SK-N-SH treated with all-trans-retinoic acid at 6 μM for 48 hours (cell line): ENCODE results near the gene PCSK2.

Source experiments
- ATAC-seq: fragments of 200-7000 bp; cut with Tn5 transposase; 3 replicates; pipeline ENCODE4 v1.9.1; 2020; ENCODE audit warnings: mild to moderate bottlenecking, moderate library complexity
- BACH2 ChIP-seq: fragments of 250-450 bp; sonication (Bioruptor Pico); IDR thresholded peaks from 2 replicates; pipeline ENCODE4 v1.9.0; 2021; ENCODE audit warnings: mild to moderate bottlenecking, borderline replicate concordance
- CSDC2 ChIP-seq: fragments of 250-450 bp; sonication (Bioruptor Pico); IDR thresholded peaks from 2 replicates; pipeline ENCODE4 v1.5.0; 2020; ENCODE audit warnings: mild to moderate bottlenecking, moderate library complexity
- ESRRG ChIP-seq: fragments of 250-450 bp; sonication (Bioruptor Pico); IDR thresholded peaks from 2 replicates; pipeline ENCODE4 v1.6.1; 2021; ENCODE audit warnings: mild to moderate bottlenecking
- GLIS3 ChIP-seq: fragments of 250-450 bp; sonication (Bioruptor Pico); IDR thresholded peaks from 2 replicates; pipeline ENCODE4 v1.5.0; 2020; ENCODE audit warnings: mild to moderate bottlenecking, moderate library complexity
- OSR1 ChIP-seq: fragments of 250-450 bp; sonication (Bioruptor Pico); IDR thresholded peaks from 2 replicates; pipeline ENCODE4 v1.8.0; 2022; ENCODE audit warnings: moderate library complexity, mild to moderate bottlenecking, inconsistent platforms
- PPARA ChIP-seq: fragments of 250-450 bp; sonication (Bioruptor Pico); IDR thresholded peaks from 2 replicates; pipeline ENCODE4 v1.5.0; 2020; ENCODE audit warnings: mild to moderate bottlenecking, borderline replicate concordance
- RARB ChIP-seq: fragments of 250-450 bp; sonication (Bioruptor Pico); IDR thresholded peaks from 2 replicates; pipeline ENCODE4 v1.8.0; 2021; ENCODE audit warnings: mild to moderate bottlenecking, moderate library complexity
- TOX ChIP-seq: fragments of 250-450 bp; sonication (Bioruptor Pico); IDR thresholded peaks from 2 replicates; pipeline ENCODE4 v1.8.0; 2021; ENCODE audit warnings: mild to moderate bottlenecking, moderate library complexity, borderline replicate concordance
- ZC3H10 ChIP-seq: fragments of 250-450 bp; sonication (Bioruptor Pico); IDR thresholded peaks from 2 replicates; pipeline ENCODE4 v1.5.1; 2021; ENCODE audit warnings: mild to moderate bottlenecking, moderate library complexity
- ZFP3 ChIP-seq: fragments of 250-450 bp; sonication (Bioruptor Pico); IDR thresholded peaks from 2 replicates; pipeline ENCODE4 v1.5.0; 2020; ENCODE audit warnings: mild to moderate bottlenecking, moderate library complexity
- ZFP30 ChIP-seq: fragments of 450-650 bp; formaldehyde crosslinking; IDR thresholded peaks from 2 replicates; pipeline ENCODE4 v1.5.0; 2022; ENCODE audit warnings: mild to moderate bottlenecking, moderate library complexity
- ZNF70 ChIP-seq: fragments of 450-650 bp; formaldehyde crosslinking; IDR thresholded peaks from 2 replicates; pipeline ENCODE4 v1.5.0; 2020; ENCODE audit warnings: mild to moderate bottlenecking, moderate library complexity
- ZNF8 ChIP-seq: fragments of 450-650 bp; formaldehyde crosslinking; IDR thresholded peaks from 2 replicates; pipeline ENCODE4 v1.5.0; 2020; ENCODE audit warnings: mild to moderate bottlenecking, moderate library complexity
- TF ChIP-seq, protein P1 (sequence below): fragments of 250-450 bp; sonication (Bioruptor Pico); IDR thresholded peaks from 2 replicates; pipeline ENCODE4 v1.8.0; 2021; ENCODE audit warnings: low read depth, mild to moderate bottlenecking, moderate library complexity, borderline replicate concordance
- TF ChIP-seq, protein P2 (sequence below): fragments of 250-450 bp; sonication (Bioruptor Pico); IDR thresholded peaks from 2 replicates; pipeline ENCODE4 v1.8.0; 2020; ENCODE audit warnings: mild to moderate bottlenecking, moderate library complexity, borderline replicate concordance
- TF ChIP-seq, protein P3 (sequence below): fragments of 250-450 bp; sonication (Bioruptor Pico); IDR thresholded peaks from 2 replicates; pipeline ENCODE4 v1.5.0; 2020; ENCODE audit warnings: mild to moderate bottlenecking, moderate library complexity
- TF ChIP-seq, protein P4 (sequence below): fragments of 250-450 bp; sonication (Bioruptor Pico); IDR thresholded peaks from 2 replicates; pipeline ENCODE4 v1.5.1; 2021; ENCODE audit warnings: mild to moderate bottlenecking, moderate library complexity

PCSK2 gene

DNA sequence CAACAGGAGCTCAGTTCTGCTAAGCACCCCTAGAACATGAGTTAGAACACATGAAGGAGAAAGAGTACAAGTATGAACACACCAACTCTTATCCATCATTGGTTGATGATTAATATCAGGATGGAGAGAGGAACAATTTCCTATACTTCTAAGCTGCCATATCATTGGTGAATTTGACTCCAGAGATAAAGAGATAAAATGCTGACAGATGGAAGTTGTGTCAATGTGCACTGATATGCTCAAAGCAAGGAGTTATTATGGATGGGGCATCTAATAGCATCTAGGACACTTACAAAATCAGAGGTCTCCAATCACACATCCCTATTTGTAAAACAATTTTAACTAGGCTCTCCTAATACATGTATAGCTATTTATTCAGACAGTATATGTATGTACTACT, 159.0 kb downstream of the PCSK2 start:
- TF ChIP-seq OSR1 (CRISPR knock-in tag) (no peak), ZFP3 (CRISPR knock-in tag) (no peak), ZNF8 (CRISPR knock-in tag) (no peak), CSDC2 (CRISPR knock-in tag) (no peak), ZFP30 (no peak), RARB (CRISPR knock-in tag) (no peak)
- TF ChIP-seq, protein P1, sequence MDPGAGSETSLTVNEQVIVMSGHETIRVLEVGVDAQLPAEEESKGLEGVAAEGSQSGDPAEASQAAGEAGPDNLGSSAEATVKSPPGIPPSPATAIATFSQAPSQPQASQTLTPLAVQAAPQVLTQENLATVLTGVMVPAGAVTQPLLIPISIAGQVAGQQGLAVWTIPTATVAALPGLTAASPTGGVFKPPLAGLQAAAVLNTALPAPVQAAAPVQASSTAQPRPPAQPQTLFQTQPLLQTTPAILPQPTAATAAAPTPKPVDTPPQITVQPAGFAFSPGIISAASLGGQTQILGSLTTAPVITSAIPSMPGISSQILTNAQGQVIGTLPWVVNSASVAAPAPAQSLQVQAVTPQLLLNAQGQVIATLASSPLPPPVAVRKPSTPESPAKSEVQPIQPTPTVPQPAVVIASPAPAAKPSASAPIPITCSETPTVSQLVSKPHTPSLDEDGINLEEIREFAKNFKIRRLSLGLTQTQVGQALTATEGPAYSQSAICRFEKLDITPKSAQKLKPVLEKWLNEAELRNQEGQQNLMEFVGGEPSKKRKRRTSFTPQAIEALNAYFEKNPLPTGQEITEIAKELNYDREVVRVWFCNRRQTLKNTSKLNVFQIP (CRISPR knock-in tag), result no peak
- TF ChIP-seq, protein P2, sequence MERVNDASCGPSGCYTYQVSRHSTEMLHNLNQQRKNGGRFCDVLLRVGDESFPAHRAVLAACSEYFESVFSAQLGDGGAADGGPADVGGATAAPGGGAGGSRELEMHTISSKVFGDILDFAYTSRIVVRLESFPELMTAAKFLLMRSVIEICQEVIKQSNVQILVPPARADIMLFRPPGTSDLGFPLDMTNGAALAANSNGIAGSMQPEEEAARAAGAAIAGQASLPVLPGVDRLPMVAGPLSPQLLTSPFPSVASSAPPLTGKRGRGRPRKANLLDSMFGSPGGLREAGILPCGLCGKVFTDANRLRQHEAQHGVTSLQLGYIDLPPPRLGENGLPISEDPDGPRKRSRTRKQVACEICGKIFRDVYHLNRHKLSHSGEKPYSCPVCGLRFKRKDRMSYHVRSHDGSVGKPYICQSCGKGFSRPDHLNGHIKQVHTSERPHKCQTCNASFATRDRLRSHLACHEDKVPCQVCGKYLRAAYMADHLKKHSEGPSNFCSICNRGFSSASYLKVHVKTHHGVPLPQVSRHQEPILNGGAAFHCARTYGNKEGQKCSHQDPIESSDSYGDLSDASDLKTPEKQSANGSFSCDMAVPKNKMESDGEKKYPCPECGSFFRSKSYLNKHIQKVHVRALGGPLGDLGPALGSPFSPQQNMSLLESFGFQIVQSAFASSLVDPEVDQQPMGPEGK (CRISPR knock-in tag), result no peak
- TF ChIP-seq, protein P3, sequence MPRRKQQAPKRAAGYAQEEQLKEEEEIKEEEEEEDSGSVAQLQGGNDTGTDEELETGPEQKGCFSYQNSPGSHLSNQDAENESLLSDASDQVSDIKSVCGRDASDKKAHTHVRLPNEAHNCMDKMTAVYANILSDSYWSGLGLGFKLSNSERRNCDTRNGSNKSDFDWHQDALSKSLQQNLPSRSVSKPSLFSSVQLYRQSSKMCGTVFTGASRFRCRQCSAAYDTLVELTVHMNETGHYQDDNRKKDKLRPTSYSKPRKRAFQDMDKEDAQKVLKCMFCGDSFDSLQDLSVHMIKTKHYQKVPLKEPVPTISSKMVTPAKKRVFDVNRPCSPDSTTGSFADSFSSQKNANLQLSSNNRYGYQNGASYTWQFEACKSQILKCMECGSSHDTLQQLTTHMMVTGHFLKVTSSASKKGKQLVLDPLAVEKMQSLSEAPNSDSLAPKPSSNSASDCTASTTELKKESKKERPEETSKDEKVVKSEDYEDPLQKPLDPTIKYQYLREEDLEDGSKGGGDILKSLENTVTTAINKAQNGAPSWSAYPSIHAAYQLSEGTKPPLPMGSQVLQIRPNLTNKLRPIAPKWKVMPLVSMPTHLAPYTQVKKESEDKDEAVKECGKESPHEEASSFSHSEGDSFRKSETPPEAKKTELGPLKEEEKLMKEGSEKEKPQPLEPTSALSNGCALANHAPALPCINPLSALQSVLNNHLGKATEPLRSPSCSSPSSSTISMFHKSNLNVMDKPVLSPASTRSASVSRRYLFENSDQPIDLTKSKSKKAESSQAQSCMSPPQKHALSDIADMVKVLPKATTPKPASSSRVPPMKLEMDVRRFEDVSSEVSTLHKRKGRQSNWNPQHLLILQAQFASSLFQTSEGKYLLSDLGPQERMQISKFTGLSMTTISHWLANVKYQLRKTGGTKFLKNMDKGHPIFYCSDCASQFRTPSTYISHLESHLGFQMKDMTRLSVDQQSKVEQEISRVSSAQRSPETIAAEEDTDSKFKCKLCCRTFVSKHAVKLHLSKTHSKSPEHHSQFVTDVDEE, result no peak
- no peak for ATAC-seq

DNA sequence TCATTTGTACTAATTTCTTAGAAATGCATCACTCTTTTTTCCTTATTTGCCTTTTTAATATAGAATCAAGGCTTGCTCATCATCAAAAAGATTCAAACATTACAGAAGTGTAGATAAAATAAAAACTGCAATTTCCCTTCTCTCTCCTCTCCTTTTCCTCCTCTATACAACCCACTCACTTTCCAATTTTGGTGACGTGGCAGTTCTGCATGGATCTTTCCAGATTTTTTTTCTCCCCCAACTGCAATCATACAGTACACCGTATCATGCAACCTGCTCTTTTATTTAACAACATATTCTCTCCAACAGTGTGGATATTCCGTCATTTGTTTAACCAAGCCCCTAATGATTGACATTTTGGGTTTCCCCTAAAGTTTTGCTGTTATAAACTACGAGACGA, 163.8 kb downstream of the PCSK2 start:
- TF ChIP-seq ESRRG (CRISPR knock-in tag), result no peak
- TF ChIP-seq GLIS3 (CRISPR knock-in tag), result no peak
- no peak for TF ChIP-seq ZNF8 (CRISPR knock-in tag)
- ATAC-seq, result no peak

DNA sequence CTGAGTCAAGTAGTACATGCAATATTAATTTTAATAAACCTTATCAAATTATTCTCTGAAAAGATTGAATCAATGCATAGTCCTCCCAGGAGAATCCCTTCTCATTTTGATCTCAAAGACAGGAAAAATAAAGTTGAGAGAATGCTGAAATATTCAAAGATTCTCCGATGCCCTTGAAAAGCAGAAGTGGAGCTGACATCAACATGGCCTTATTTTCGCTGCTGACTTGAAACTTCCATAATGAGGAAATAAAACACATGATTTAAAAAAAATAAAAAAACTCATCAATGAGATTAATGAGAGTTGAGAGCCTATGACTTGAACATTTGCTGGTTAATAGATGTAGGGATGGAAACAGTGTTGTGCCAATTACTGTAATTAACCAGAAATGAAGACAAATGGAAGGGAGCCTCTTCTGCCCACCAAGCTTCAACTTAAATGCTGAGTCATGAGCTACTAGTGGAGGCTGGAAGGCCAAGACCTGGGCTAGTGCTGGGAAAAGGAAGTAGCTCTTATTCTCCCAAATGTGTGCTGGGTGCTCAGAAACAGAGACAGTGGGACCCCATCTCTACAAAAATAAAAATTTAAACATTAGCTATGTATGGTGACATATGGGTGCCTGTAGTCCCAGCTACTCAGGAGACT, 164.4 kb downstream of the PCSK2 start:
- no peak for ATAC-seq
- TF ChIP-seq ESRRG (CRISPR knock-in tag) (no peak), OSR1 (CRISPR knock-in tag) (no peak)

DNA sequence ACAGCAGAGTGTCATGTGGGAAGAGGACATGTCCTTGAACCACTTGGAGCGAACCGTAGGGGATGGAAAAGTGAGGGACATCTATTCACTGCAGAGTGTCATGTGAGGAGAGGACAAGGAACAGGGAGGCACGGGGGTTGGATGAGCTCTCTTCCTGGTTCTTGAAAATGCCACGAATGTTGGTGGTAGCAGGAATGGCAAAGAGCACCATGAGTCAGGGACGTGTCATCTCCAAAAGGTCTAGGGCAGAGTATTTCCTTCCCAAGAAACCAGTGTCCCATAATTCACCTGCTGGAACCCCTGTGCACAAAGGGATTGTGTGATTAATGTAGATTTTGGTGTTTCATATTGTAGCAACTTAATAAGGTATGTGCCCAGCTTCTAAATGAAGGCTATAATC, 167.6 kb downstream of the PCSK2 start:
- no peak for TF ChIP-seq BACH2 (CRISPR knock-in tag)
- no peak for TF ChIP-seq ZC3H10
- TF ChIP-seq, protein P4, sequence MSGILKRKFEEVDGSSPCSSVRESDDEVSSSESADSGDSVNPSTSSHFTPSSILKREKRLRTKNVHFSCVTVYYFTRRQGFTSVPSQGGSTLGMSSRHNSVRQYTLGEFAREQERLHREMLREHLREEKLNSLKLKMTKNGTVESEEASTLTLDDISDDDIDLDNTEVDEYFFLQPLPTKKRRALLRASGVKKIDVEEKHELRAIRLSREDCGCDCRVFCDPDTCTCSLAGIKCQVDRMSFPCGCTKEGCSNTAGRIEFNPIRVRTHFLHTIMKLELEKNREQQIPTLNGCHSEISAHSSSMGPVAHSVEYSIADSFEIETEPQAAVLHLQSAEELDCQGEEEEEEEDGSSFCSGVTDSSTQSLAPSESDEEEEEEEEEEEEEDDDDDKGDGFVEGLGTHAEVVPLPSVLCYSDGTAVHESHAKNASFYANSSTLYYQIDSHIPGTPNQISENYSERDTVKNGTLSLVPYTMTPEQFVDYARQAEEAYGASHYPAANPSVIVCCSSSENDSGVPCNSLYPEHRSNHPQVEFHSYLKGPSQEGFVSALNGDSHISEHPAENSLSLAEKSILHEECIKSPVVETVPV (CRISPR knock-in tag), result no peak
- TF ChIP-seq, protein P3, result no peak
- TF ChIP-seq, protein P2 (CRISPR knock-in tag), result no peak
- TF ChIP-seq ZNF70, result no peak
- TF ChIP-seq TOX (CRISPR knock-in tag), result no peak
- TF ChIP-seq PPARA (CRISPR knock-in tag), result no peak
- TF ChIP-seq ESRRG (CRISPR knock-in tag), result no peak
- no peak for TF ChIP-seq OSR1 (CRISPR knock-in tag)
- no peak for ATAC-seq
